Endothelial cell (in vitro differentiated cells): ENCODE measurements around the gene ARGFX. TPM values are rescaled to one million over a fixed set of nuclear protein-coding genes. Genes with fewer than 3 reads are reported as not detected.
"Not testable (repeated sequence)": the region's sequence is repeated elsewhere in the genome, so short reads cannot be mapped to it uniquely, and the experiment has no call there.

Experiments used
- DNase-seq: peaks from one replicate; pipeline ENCODE4 v3.0.0; 2021; ENCODE audit warnings: low spot score
- H3K27ac Mint-ChIP-seq: one replicate; pipeline ENCODE4 v1.8.0; 2021; ENCODE audit warnings: mixed read lengths, inconsistent platforms; ENCODE audit not compliant: unreplicated experiment
- H3K27me3 Mint-ChIP-seq: one replicate; pipeline ENCODE4 v1.8.0; 2021; ENCODE audit warnings: mild to moderate bottlenecking, moderate library complexity, mixed read lengths, inconsistent platforms; ENCODE audit not compliant: unreplicated experiment
- H3K36me3 Mint-ChIP-seq: one replicate; pipeline ENCODE4 v1.8.0; 2021; ENCODE audit warnings: mild to moderate bottlenecking, low read depth, mixed read lengths, inconsistent platforms; ENCODE audit not compliant: unreplicated experiment
- H3K4me1 Mint-ChIP-seq: one replicate; pipeline ENCODE4 v1.8.0; 2021; ENCODE audit warnings: mild to moderate bottlenecking, mixed read lengths, inconsistent platforms; ENCODE audit not compliant: unreplicated experiment
- H3K4me3 Mint-ChIP-seq: one replicate; pipeline ENCODE4 v1.8.0; 2021; ENCODE audit warnings: mild to moderate bottlenecking, mixed read lengths, inconsistent platforms; ENCODE audit not compliant: unreplicated experiment
- H3K9me3 Mint-ChIP-seq: one replicate; pipeline ENCODE4 v1.8.0; 2021; ENCODE audit warnings: mixed read lengths, inconsistent platforms; ENCODE audit not compliant: unreplicated experiment
- total RNA-seq: library from RNA; stranded (reverse); fragmentation: NEBNext Ultra II Directional; extraction: Animal tissue kit (Norgen Biotek cat#: 25700); gene quantifications from one replicate; pipeline ENCODE4 v1.2.1, GENCODE V29; 2021; ENCODE audit not compliant: unreplicated experiment
- TF ChIP-seq, protein P1 (sequence below): fragments of 200-600 bp; sonication (generic); IDR thresholded peaks from one replicate; pipeline ENCODE4 v1.5.0; 2021; ENCODE audit warnings: antibody characterized with exemption; ENCODE audit not compliant: unreplicated experiment

Gene ARGFX
- total RNA-seq, 1 donor from 2014 or later, result not detected

- no peaks in the 10 kb centered on the region for H3K27me3 Mint-ChIP-seq
- H3K9me3 Mint-ChIP-seq, result no peaks in the 10 kb centered on the region
- H3K27ac Mint-ChIP-seq, result no peak overlapping the region
- no peaks in the 10 kb centered on the region for H3K4me1 Mint-ChIP-seq
- no peak overlapping the region for H3K4me3 Mint-ChIP-seq
- H3K36me3 Mint-ChIP-seq, result no peaks in the 10 kb centered on the region
- DNase-seq, result no peak
- TF ChIP-seq, protein P1, sequence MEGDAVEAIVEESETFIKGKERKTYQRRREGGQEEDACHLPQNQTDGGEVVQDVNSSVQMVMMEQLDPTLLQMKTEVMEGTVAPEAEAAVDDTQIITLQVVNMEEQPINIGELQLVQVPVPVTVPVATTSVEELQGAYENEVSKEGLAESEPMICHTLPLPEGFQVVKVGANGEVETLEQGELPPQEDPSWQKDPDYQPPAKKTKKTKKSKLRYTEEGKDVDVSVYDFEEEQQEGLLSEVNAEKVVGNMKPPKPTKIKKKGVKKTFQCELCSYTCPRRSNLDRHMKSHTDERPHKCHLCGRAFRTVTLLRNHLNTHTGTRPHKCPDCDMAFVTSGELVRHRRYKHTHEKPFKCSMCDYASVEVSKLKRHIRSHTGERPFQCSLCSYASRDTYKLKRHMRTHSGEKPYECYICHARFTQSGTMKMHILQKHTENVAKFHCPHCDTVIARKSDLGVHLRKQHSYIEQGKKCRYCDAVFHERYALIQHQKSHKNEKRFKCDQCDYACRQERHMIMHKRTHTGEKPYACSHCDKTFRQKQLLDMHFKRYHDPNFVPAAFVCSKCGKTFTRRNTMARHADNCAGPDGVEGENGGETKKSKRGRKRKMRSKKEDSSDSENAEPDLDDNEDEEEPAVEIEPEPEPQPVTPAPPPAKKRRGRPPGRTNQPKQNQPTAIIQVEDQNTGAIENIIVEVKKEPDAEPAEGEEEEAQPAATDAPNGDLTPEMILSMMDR, result no peak
Measured at GRCh38 chr3:121584418-121584817, 16.7 kb downstream of the ARGFX start.

DNA sequence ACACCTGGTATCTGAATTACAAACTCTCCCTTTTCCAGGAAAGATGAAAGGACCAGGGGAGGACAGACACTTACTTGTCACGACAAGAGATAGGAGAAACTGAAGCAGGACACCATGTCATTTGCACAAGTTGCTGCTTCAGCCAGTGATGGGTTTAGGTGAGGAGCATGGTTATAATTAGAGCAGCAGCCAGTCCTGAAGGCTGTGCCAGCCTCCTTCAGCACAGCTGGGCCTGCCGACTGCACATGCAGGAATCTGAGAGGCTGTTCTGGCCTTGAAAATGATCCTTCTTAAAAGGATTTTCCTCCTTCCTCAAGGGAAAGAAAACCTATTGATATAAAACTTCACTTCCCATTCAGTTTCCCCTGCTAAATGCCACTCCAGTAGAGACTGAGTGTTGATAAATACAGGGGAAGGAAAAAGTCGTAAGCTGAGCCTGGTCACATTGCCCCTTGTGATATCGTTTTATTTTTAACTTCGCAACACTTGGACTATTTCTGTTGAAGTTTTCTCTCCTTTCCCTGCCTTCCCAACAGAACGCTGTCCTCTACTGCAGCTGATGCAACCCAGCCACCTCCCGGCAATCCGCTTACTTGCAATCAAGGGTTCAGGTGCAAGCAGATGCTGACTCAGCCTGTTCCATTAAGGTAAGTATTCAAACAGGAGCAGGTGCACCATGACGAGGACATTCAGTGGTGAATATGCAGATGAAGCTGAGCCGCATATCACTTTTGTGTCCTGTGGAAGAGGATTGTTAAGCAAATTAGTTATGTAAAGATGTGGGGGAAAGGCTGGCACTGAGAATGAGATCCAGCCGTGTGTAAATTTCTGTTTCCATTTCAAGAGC is 25.3 kb downstream of the ARGFX start, which contains the start of gene FBXO40:
Gene FBXO40, plus strand, starts transcription at position 524 of the 847 bp plus-strand sequence. CDS start 27,197 bp downstream, outside the sequence.
- H3K27me3 Mint-ChIP-seq, result no peaks in the 10 kb centered on the region
- peak; percentile 13 for DNase-seq
- TF ChIP-seq, protein P1, result no peak
- peaks cover 4% of the 10 kb centered on the region for H3K4me1 Mint-ChIP-seq
- H3K9me3 Mint-ChIP-seq, result no peaks in the 10 kb centered on the region
- no peaks in the 10 kb centered on the region for H3K36me3 Mint-ChIP-seq
- no peak within 1 kb of the TSS for H3K27ac Mint-ChIP-seq
- H3K4me3 Mint-ChIP-seq, result peak within 1 kb of the TSS; percentile 50

- not testable (repeated sequence) for H3K36me3 Mint-ChIP-seq, H3K9me3 Mint-ChIP-seq, H3K4me1 Mint-ChIP-seq, H3K4me3 Mint-ChIP-seq, DNase-seq, H3K27ac Mint-ChIP-seq, H3K27me3 Mint-ChIP-seq
Measured at GRCh38 chr3:121593806-121594205, 26.1 kb downstream of the ARGFX start.

- H3K27me3 Mint-ChIP-seq, result no peaks in the 10 kb centered on the region
- TF ChIP-seq, protein P1, result no peak
- no peaks in the 10 kb centered on the region for H3K36me3 Mint-ChIP-seq
- H3K4me1 Mint-ChIP-seq, result peaks cover 4% of the 10 kb centered on the region
- DNase-seq, result no peak
- H3K9me3 Mint-ChIP-seq, result no peaks in the 10 kb centered on the region
- H3K4me3 Mint-ChIP-seq, result no peak overlapping the region
- H3K27ac Mint-ChIP-seq, result no peak overlapping the region
Measured at GRCh38 chr3:121594850-121595249, 27.1 kb downstream of the ARGFX start.

DNA sequence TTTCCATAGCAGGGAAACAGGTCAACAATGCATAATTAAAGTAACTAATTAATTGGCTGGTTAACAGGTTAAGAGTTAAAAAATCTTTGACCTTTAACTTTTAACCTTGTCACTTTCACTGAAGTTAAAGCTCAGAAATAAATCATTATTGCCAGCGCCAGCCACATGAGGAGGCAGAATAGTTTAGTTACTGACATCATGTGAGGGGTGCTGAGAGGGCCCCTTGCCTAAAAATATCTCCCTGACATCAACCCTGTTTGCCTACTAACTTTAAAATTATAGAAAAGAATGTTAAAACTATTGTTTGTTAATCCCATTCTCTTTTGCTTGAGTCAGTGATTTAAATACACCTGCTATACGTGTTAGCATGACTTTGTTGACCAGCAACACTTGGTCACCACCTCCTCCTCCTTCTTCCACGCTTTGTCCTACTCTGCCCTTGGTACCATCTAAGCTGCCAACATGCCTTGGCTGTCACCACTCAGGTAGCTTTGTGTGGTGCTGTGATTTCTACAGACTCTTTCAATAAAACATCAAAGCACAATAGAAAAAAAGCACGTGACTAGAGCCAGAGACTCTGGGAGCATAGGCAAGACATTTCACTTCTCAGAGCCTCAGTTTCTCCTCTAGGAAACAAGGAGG is 28.1 kb downstream of the ARGFX start:
- Mint-ChIP-seq H3K36me3 (no peaks in the 10 kb centered on the region), H3K4me1 (peaks cover 4% of the 10 kb centered on the region), H3K27ac (no peak overlapping the region), H3K9me3 (no peaks in the 10 kb centered on the region), H3K4me3 (no peak overlapping the region), H3K27me3 (no peaks in the 10 kb centered on the region)
- no peak for DNase-seq
- TF ChIP-seq, protein P1, result no peak
